Activated T-helper 1 cell treated with anti-CD3 and anti-CD28 coated beads, Interleukin-12 subunit alpha, Interleukin-12 subunit beta, Interleukin-2, Interleukin-4 antibody, amounts not matched to agents 30 ng/mL and 10 ng/mL and 1 ng/mL, durations not matched to agents 14 hours and 24 hours and 36 hours (primary cell): ENCODE results near the gene ATP8B4. TPM values are rescaled to one million over a fixed set of nuclear protein-coding genes. Genes with fewer than 3 reads are reported as not detected.

ENCODE experiments used
- DNase-seq: peaks from one replicate; pipeline ENCODE4 v3.0.0; 2021; ENCODE audit warnings: low spot score
- H3K27ac Mint-ChIP-seq: one replicate; pipeline ENCODE4 v1.8.0; 2021; ENCODE audit warnings: mild to moderate bottlenecking, mixed read lengths
- H3K27me3 Mint-ChIP-seq: one replicate; pipeline ENCODE4 v1.8.0; 2022; ENCODE audit warnings: mild to moderate bottlenecking, moderate library complexity, mixed read lengths; ENCODE audit not compliant: insufficient read depth
- H3K36me3 Mint-ChIP-seq: one replicate; pipeline ENCODE4 v1.8.0; 2021; ENCODE audit warnings: low read depth, mixed read lengths
- H3K4me1 Mint-ChIP-seq: one replicate; pipeline ENCODE4 v1.8.0; 2021; ENCODE audit warnings: low read depth, mixed read lengths
- H3K4me3 Mint-ChIP-seq: one replicate; pipeline ENCODE4 v1.8.0; 2021; ENCODE audit warnings: mild to moderate bottlenecking, moderate library complexity, mixed read lengths
- H3K9me3 Mint-ChIP-seq: one replicate; pipeline ENCODE4 v1.8.0; 2021; ENCODE audit warnings: mixed read lengths
- intact Hi-C: fragments of 100-400 bp; cut with micrococcal nuclease; formaldehyde crosslinking; loops from one replicate; pipeline ENCODE4 v1.15.1; 2024
- total RNA-seq: library from RNA; stranded (reverse); gene quantifications from 2 replicates; pipeline ENCODE4 v1.2.3, GENCODE V29; 2022

The ATP8B4 gene
- total RNA-seq, 1 donor from 2014 or later: 49.7 TPM

DNA sequence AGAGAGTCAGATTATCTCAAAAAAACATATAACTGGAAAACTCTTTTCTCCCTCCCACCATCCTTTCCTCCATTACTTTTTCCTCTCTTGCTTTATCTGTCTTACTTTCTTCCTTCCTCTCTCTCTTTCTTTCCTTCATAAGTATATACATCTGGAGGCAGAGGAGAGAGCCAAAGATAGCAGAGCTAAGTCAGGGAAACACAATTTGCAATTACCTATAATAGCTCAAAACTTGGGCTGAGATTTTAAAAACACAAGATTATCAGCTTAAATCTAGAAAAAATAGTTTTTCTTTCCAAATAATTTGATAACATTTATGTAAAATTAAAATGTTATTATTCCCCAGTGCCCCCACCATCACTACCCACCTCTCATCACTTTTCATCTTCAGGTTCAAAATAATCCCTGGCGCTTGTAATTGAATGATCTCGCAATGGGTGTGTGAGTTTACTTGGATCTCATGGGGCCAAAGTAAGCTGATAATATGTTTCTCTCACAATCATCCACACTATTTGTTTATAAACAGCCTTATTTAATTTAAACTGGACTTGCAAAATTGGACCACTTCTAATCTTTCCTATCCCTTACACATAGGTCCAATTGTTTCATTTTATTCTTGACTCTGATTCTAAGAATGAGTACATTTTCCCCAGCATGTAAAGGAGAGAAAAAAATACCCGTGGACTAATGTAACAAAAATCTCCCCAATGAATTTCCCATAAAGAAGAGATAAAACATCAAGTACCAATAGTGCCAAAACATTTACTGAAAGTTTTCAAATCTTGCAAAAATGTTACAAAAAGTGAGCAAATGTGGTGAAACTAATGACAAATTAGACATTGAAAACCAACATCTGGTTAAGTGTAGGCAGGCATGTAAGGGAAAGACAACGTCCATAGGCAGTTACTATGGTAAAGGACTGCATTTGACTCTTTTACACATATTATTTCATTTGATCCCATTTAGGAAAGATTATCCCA lies 261.2 kb downstream of the ATP8B4 start:
- intact Hi-C loops: no loop called here
- Mint-ChIP-seq H3K4me1 (peaks cover 14% of the 10 kb centered on the region), H3K9me3 (no peaks in the 10 kb centered on the region), H3K4me3 (no peak overlapping the region), H3K27ac (no peak overlapping the region), H3K36me3 (peaks cover 42% of the 10 kb centered on the region), H3K27me3 (no peaks in the 10 kb centered on the region)
- no peak for DNase-seq

- Mint-ChIP-seq H3K27ac (no peak overlapping the region), H3K9me3 (no peaks in the 10 kb centered on the region), H3K4me1 (peaks cover 14% of the 10 kb centered on the region), H3K27me3 (no peaks in the 10 kb centered on the region), H3K4me3 (no peak overlapping the region), H3K36me3 (peaks cover 47% of the 10 kb centered on the region)
- intact Hi-C loops: no loop called here
- DNase-seq: no peak
Observed at GRCh38 chr15:49855917-49856637, 263.0 kb downstream of the ATP8B4 start.

GRCh38 chr15:49852756-49853155 lies 266.3 kb downstream of the ATP8B4 start:
- intact Hi-C loops: no loop called here
- DNase-seq: no peak
- no peaks in the 10 kb centered on the region for H3K27me3 Mint-ChIP-seq
- H3K27ac Mint-ChIP-seq: no peak overlapping the region
- no peak overlapping the region for H3K4me3 Mint-ChIP-seq
- peaks cover 59% of the 10 kb centered on the region for H3K36me3 Mint-ChIP-seq
- H3K9me3 Mint-ChIP-seq: peaks cover 4% of the 10 kb centered on the region
- peaks cover 11% of the 10 kb centered on the region for H3K4me1 Mint-ChIP-seq

GRCh38 chr15:49848807-49849206 lies 270.2 kb downstream of the ATP8B4 start:
- no peak for DNase-seq
- intact Hi-C loops: no loop called here
- H3K4me1 Mint-ChIP-seq: peaks cover 6% of the 10 kb centered on the region
- H3K9me3 Mint-ChIP-seq: peaks cover 9% of the 10 kb centered on the region
- H3K27ac Mint-ChIP-seq: no peak overlapping the region
- H3K4me3 Mint-ChIP-seq: no peak overlapping the region
- no peaks in the 10 kb centered on the region for H3K27me3 Mint-ChIP-seq
- H3K36me3 Mint-ChIP-seq: peaks cover 54% of the 10 kb centered on the region

DNA sequence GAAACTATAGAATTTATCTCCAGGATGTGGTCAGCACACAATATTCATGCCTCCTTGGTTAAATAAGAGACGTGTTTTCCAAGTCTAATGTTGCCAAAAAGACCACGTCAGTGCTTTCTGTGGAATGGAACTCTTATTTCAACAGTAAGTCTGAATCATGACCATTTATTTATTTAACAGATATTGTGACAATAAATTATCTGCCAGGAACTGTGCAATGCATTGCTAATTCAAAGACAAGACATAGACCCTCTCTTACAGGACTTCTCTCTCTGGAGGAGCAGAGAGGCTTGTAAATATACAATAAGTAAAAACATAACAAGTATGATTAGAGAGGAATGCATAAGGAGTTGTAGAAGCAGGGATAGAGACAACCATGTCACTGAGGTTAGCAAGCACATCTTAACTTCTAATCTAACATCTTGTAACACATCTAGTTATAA lies 270.7 kb downstream of the ATP8B4 start:
- peaks cover 54% of the 10 kb centered on the region for H3K36me3 Mint-ChIP-seq
- intact Hi-C loops: no loop called here

GRCh38 chr15:49847423-49848281 lies 271.4 kb downstream of the ATP8B4 start:
- H3K36me3 Mint-ChIP-seq: peaks cover 54% of the 10 kb centered on the region
- no peak overlapping the region for H3K27ac Mint-ChIP-seq
- H3K4me1 Mint-ChIP-seq: peaks cover 6% of the 10 kb centered on the region
- intact Hi-C loops: no loop called here
- no peaks in the 10 kb centered on the region for H3K27me3 Mint-ChIP-seq
- peaks cover 14% of the 10 kb centered on the region for H3K9me3 Mint-ChIP-seq
- DNase-seq: no peak
- no peak overlapping the region for H3K4me3 Mint-ChIP-seq

More for the DNA sequence above, 270.7 kb downstream of the ATP8B4 start:
- Mint-ChIP-seq H3K4me3 (no peak overlapping the region), H3K27ac (no peak overlapping the region), H3K9me3 (peaks cover 9% of the 10 kb centered on the region), H3K4me1 (peaks cover 6% of the 10 kb centered on the region), H3K27me3 (no peaks in the 10 kb centered on the region)
- no peak for DNase-seq

DNA sequence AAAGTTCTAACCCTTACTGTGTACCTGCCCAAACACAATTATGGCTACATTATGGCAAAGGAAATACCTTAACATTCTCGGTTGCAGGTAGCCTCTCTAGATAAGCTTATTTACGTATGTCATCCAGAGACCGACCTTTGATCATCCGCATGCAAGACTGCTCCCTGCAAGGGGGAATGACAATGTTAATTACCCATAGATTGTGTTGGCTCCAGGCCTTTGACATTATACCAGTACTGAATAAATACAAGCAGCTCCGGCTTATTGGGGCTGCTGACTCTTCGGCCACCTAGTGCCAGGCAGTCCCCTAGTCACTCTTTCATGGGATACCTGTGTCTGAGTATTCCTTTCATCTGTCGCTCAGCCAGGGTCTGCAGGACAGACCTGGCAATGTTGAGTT lies 274.6 kb downstream of the ATP8B4 start:
- H3K9me3 Mint-ChIP-seq: peaks cover 30% of the 10 kb centered on the region

GRCh38 chr15:49843725-49844124 lies 275.3 kb downstream of the ATP8B4 start:
- intact Hi-C loops: no loop called here
- Mint-ChIP-seq H3K9me3 (peaks cover 36% of the 10 kb centered on the region), H3K4me1 (peaks cover 6% of the 10 kb centered on the region), H3K4me3 (no peak overlapping the region), H3K27ac (no peak overlapping the region), H3K36me3 (peaks cover 46% of the 10 kb centered on the region), H3K27me3 (no peaks in the 10 kb centered on the region)
- DNase-seq: no peak

More for the DNA sequence above, 274.6 kb downstream of the ATP8B4 start:
- no peak overlapping the region for H3K4me3 Mint-ChIP-seq
- peaks cover 40% of the 10 kb centered on the region for H3K36me3 Mint-ChIP-seq
- no peaks in the 10 kb centered on the region for H3K27me3 Mint-ChIP-seq
- intact Hi-C loops: no loop called here
- DNase-seq: no peak
- no peak overlapping the region for H3K27ac Mint-ChIP-seq
- peaks cover 6% of the 10 kb centered on the region for H3K4me1 Mint-ChIP-seq

- intact Hi-C loops: no loop called here
- no peaks in the 10 kb centered on the region for H3K4me1 Mint-ChIP-seq
- H3K27me3 Mint-ChIP-seq: no peaks in the 10 kb centered on the region
- H3K4me3 Mint-ChIP-seq: no peak overlapping the region
- no peak overlapping the region for H3K27ac Mint-ChIP-seq
- H3K36me3 Mint-ChIP-seq: peaks cover 41% of the 10 kb centered on the region
- DNase-seq: no peak
- H3K9me3 Mint-ChIP-seq: peaks cover 46% of the 10 kb centered on the region
Observed at GRCh38 chr15:49842031-49842730, 276.9 kb downstream of the ATP8B4 start.

DNA sequence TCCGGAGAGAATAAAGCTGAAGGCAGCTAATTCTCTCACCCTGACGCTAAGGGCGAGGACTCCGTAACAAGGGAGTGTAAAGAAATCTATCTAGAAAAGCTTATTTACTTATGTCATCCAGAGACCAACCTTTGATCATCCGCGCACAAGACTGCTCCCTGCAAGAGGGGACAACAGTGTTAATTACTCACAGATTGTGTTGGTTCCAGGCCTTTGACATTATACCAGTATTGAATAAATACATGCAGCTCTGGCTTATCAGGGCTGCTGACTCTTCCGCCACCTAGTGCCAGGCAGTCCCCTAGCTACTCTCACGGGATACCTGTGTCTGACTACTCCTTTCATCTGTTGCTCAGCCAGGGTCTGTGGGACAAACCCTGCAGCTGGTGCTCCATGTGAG lies 286.5 kb downstream of the ATP8B4 start:
- Mint-ChIP-seq H3K27me3 (no peaks in the 10 kb centered on the region), H3K9me3 (peaks cover 15% of the 10 kb centered on the region), H3K36me3 (peaks cover 1% of the 10 kb centered on the region), H3K4me1 (no peaks in the 10 kb centered on the region), H3K27ac (no peak overlapping the region), H3K4me3 (no peak overlapping the region)
- no peak for DNase-seq
- intact Hi-C loops: no loop called here

DNA sequence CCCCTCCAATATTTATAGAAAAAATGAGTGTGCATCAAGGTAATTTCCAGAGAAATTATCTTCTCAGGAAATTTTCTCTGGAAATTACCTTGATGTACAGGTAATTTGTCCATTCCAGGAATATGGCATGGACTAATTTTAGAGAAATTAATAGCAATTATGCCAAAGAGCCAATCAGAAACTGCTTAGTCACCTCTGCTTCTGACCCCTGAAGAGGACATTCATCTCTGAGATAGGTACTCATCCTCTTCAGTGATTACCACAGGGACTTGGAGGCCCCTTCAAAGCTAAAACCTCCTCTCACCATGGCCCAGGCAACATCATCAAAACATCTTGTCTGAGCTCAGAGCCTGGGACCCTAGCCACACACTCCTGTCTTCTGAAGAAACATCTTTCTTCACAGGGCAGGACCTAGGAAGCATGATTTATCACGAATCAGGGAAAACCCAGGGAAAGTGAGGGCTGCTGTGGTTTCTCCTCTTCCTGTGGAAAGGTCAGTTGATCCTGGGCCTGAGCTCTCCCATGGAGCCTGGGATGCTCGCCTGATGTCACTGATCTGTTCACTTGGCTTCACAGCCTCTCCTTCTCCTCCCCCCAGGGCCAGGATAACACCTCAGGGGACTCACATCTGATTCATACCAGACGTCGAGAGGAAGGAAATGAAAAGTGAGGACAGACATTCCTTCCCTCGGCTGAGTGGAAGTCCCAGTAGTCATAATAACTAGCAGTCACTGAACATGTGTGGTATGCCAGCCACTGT lies 287.6 kb downstream of the ATP8B4 start:
- H3K4me3 Mint-ChIP-seq: no peak overlapping the region
- no peaks in the 10 kb centered on the region for H3K36me3 Mint-ChIP-seq

More for the DNA sequence above, 287.6 kb downstream of the ATP8B4 start:
- Mint-ChIP-seq H3K27me3 (no peaks in the 10 kb centered on the region), H3K9me3 (peaks cover 15% of the 10 kb centered on the region), H3K4me1 (no peaks in the 10 kb centered on the region), H3K27ac (peak overlapping the region; percentile 35)
- DNase-seq: no peak
- intact Hi-C loops: no loop called here
